Activated B cell treated with CpG ODN at 0.5 μM for 24 hours (primary cell): ENCODE measurements around the gene PKP3. TPM values are rescaled to one million over a fixed set of nuclear protein-coding genes. Genes with fewer than 3 reads are reported as not detected.

Experiments
- ATAC-seq: fragments of 200-7000 bp; cut with Tn5 transposase; one replicate; pipeline ENCODE4 v1.10.0; 2021; ENCODE audit warnings: low read depth, mild to moderate bottlenecking, moderate library complexity
- CTCF ChIA-PET: fragments of 350-600 bp; sonication (Branson Sonifier 250); formaldehyde crosslinking; loops from one replicate; lab custom pipeline; 2021; ENCODE audit warnings: antibody characterized with exemption; lab: Charles Lee
- POLR2A ChIA-PET: fragments of 350-600 bp; sonication (Branson Sonifier 250); formaldehyde crosslinking; loops from one replicate; lab custom pipeline; 2021; ENCODE audit warnings: antibody characterized with exemption; lab: Charles Lee
- DNase-seq: peaks from one replicate; pipeline ENCODE4 v3.0.0; 2022
- H3K27ac Mint-ChIP-seq: one replicate; pipeline ENCODE4 v1.8.0; 2020; ENCODE audit warnings: mixed read lengths
- H3K27me3 Mint-ChIP-seq: one replicate; pipeline ENCODE4 v1.8.0; 2021; ENCODE audit warnings: mixed read lengths
- H3K36me3 Mint-ChIP-seq: one replicate; pipeline ENCODE4 v1.8.0; 2021; ENCODE audit warnings: low read depth, mixed read lengths
- H3K4me1 Mint-ChIP-seq: one replicate; pipeline ENCODE4 v1.8.0; 2021; ENCODE audit warnings: mixed read lengths
- H3K4me3 Mint-ChIP-seq: one replicate; pipeline ENCODE4 v1.8.0; 2020; ENCODE audit warnings: mild to moderate bottlenecking, mixed read lengths
- H3K9me3 Mint-ChIP-seq: one replicate; pipeline ENCODE4 v1.8.0; 2020; ENCODE audit warnings: mixed read lengths
- CTCF ChIP-seq: fragments of 200-600 bp; IDR thresholded peaks from one replicate; pipeline ENCODE4 v1.8.0; 2022; ENCODE audit warnings: antibody characterized with exemption, mild to moderate bottlenecking
- intact Hi-C: fragments of 100-400 bp; cut with micrococcal nuclease; formaldehyde crosslinking; loops from one replicate; pipeline ENCODE4 v1.15.1; 2024
- total RNA-seq: library from RNA; stranded (reverse); gene quantifications from 2 replicates; pipeline ENCODE4 v1.2.3, GENCODE V29; 2022

The PKP3 gene
- total RNA-seq, 1 donor from 2014 or later = 0.18 TPM

- ChIA-PET POLR2A (interaction anchor here (0.7 kb wide), 1 partner anchor 162 kb away, joined by 4 read pairs; no protein-coding TSS in a partner anchor), CTCF (no interaction called here)
- ATAC-seq = no peak
- Mint-ChIP-seq H3K27me3 (no peaks in the 10 kb centered on the region), H3K27ac (no peak overlapping the region), H3K4me1 (no peaks in the 10 kb centered on the region), H3K36me3 (peaks cover 19% of the 10 kb centered on the region), H3K4me3 (no peak overlapping the region), H3K9me3 (peaks cover 4% of the 10 kb centered on the region)
- intact Hi-C loops = no loop called here
- no peak for TF ChIP-seq CTCF
- no peak for DNase-seq
Measured at GRCh38 chr11:425301-425700, 31.3 kb downstream of the PKP3 start.

- H3K36me3 Mint-ChIP-seq = peaks cover 19% of the 10 kb centered on the region
- no peak for DNase-seq
- CTCF ChIA-PET = no interaction called here
- intact Hi-C loops = no loop called here
- H3K4me1 Mint-ChIP-seq = no peaks in the 10 kb centered on the region
- no peak overlapping the region for H3K4me3 Mint-ChIP-seq
- POLR2A ChIA-PET = no interaction called here
- no peak for ATAC-seq
- peaks cover 4% of the 10 kb centered on the region for H3K9me3 Mint-ChIP-seq
- no peaks in the 10 kb centered on the region for H3K27me3 Mint-ChIP-seq
- H3K27ac Mint-ChIP-seq = no peak overlapping the region
- no peak for TF ChIP-seq CTCF
Measured at GRCh38 chr11:426851-427250, 32.8 kb downstream of the PKP3 start.

- POLR2A ChIA-PET = no interaction called here
- no peak overlapping the region for H3K4me3 Mint-ChIP-seq
Measured at GRCh38 chr11:428295-428694, 34.3 kb downstream of the PKP3 start.

GRCh38 chr11:429391-429790 is 35.4 kb downstream of the PKP3 start:
- no peak for ATAC-seq
- H3K27ac Mint-ChIP-seq = no peak overlapping the region
- POLR2A ChIA-PET = no interaction called here

More at GRCh38 chr11:428295-428694, 34.3 kb downstream of the PKP3 start:
- ATAC-seq (no peak), DNase-seq (no peak)
- intact Hi-C loops = no loop called here
- H3K4me1 Mint-ChIP-seq = no peaks in the 10 kb centered on the region
- TF ChIP-seq CTCF = no peak
- peaks cover 4% of the 10 kb centered on the region for H3K9me3 Mint-ChIP-seq
- peaks cover 19% of the 10 kb centered on the region for H3K36me3 Mint-ChIP-seq
- H3K27me3 Mint-ChIP-seq = no peaks in the 10 kb centered on the region
- H3K27ac Mint-ChIP-seq = no peak overlapping the region
- CTCF ChIA-PET = no interaction called here

GRCh38 chr11:429931-430456 is 36.0 kb downstream of the PKP3 start:
- TF ChIP-seq CTCF = no peak
- Mint-ChIP-seq H3K4me3 (no peak overlapping the region), H3K4me1 (no peaks in the 10 kb centered on the region), H3K9me3 (peaks cover 4% of the 10 kb centered on the region), H3K27me3 (no peaks in the 10 kb centered on the region), H3K36me3 (peaks cover 13% of the 10 kb centered on the region), H3K27ac (no peak overlapping the region)
- POLR2A ChIA-PET = no interaction called here
- intact Hi-C loops = no loop called here
- ATAC-seq (no peak), DNase-seq (no peak)
- CTCF ChIA-PET = no interaction called here

More at GRCh38 chr11:429391-429790, 35.4 kb downstream of the PKP3 start:
- H3K27me3 Mint-ChIP-seq = no peaks in the 10 kb centered on the region
- intact Hi-C loops = no loop called here
- H3K4me3 Mint-ChIP-seq = no peak overlapping the region
- no peaks in the 10 kb centered on the region for H3K4me1 Mint-ChIP-seq
- H3K9me3 Mint-ChIP-seq = peaks cover 4% of the 10 kb centered on the region
- TF ChIP-seq CTCF = no peak
- peaks cover 17% of the 10 kb centered on the region for H3K36me3 Mint-ChIP-seq
- DNase-seq = no peak
- CTCF ChIA-PET = no interaction called here
